Measurements from ENCODE around the gene FHIT.

Gene FHIT

GRCh38 chr3:60703956-60704736 is 547.1 kb downstream of the FHIT start:
- Histone ChIP-seq H3K36me3 (no peaks in the 10 kb centered on the region), H3K27me3 (no peaks in the 10 kb centered on the region)
- TF ChIP-seq CTCF (IDR thresholded peaks at IDR 0.05): no peak

DNA sequence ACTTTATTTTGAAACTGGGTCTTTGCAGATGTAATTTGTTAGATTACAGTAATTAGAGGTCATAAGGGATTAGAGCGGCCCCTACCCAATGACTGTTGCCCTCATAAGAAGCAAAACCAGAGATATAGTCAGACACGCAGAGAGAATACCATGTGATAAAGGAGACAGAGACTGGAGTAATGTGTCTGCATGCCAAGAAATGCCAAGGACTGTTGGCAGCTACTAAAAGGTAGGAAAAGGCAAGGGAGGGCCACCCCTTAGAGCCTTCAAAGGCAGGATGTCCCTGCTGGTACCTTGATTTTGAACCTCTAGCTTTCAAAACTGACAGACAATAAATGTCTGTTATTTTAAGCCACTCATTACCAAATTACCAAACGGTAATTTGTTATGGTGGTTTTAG is 548.2 kb downstream of the FHIT start:
- no peaks in the 10 kb centered on the region for H3K9me3 ChIP-seq
- no peak for TF ChIP-seq CTCF (IDR thresholded peaks at IDR 0.05)
- H3K27ac ChIP-seq: no peak overlapping the region
- H3K27me3 ChIP-seq: no peaks in the 10 kb centered on the region
- H3K36me3 ChIP-seq: no peaks in the 10 kb centered on the region
- H3K4me1 ChIP-seq (ENCODE audit: control insufficient read depth in 1 of 2, insufficient read depth in 1 of 2, low read depth in 1 of 2, low read length in 1 of 2): no peaks in the 10 kb centered on the region
- H3K4me3 ChIP-seq (ENCODE audit: low read depth in 1 of 2, low read length in 1 of 2): no peak overlapping the region

More at GRCh38 chr3:60703956-60704736, 547.1 kb downstream of the FHIT start:
- Histone ChIP-seq H3K27ac (no peak overlapping the region), H3K4me1 (ENCODE audit: control insufficient read depth in 1 of 2, insufficient read depth in 1 of 2, low read depth in 1 of 2, low read length in 1 of 2) (no peaks in the 10 kb centered on the region), H3K9me3 (no peaks in the 10 kb centered on the region), H3K4me3 (ENCODE audit: low read depth in 1 of 2, low read length in 1 of 2) (no peak overlapping the region)

- no peak for TF ChIP-seq CTCF (IDR thresholded peaks at IDR 0.05)
- Histone ChIP-seq H3K4me3 (ENCODE audit: low read depth in 1 of 2, low read length in 1 of 2) (no peak overlapping the region), H3K36me3 (no peaks in the 10 kb centered on the region), H3K27me3 (no peaks in the 10 kb centered on the region), H3K4me1 (ENCODE audit: control insufficient read depth in 1 of 2, insufficient read depth in 1 of 2, low read depth in 1 of 2, low read length in 1 of 2) (no peaks in the 10 kb centered on the region), H3K9me3 (no peaks in the 10 kb centered on the region), H3K27ac (no peak overlapping the region)
Measured at GRCh38 chr3:60698117-60698516, 553.1 kb downstream of the FHIT start.

DNA sequence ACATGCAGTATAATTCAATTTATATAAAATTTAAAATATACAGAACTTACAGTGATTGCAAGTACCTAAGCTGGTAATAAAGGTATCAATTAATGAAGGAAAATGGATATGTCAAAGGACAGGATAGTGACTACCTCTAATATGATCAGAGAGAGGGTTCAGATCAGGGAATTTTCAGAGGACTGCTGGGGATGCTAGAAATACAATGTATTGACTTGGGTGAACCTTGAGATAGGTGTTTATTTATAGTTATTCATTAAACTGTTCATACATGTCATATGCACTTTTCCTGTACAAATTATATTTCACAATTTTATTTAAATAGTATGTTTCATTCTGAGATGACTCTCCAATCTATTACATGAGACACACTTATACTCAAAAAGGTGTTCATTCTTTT is 554.1 kb downstream of the FHIT start:
- no peaks in the 10 kb centered on the region for H3K9me3 ChIP-seq
- no peak for TF ChIP-seq CTCF (IDR thresholded peaks at IDR 0.05)
- H3K4me1 ChIP-seq (ENCODE audit: control insufficient read depth in 1 of 2, insufficient read depth in 1 of 2, low read depth in 1 of 2, low read length in 1 of 2): no peaks in the 10 kb centered on the region
- H3K36me3 ChIP-seq: no peaks in the 10 kb centered on the region
- H3K27ac ChIP-seq: no peak overlapping the region
- H3K27me3 ChIP-seq: no peaks in the 10 kb centered on the region
- H3K4me3 ChIP-seq (ENCODE audit: low read depth in 1 of 2, low read length in 1 of 2): no peak overlapping the region

- Histone ChIP-seq H3K36me3 (no peaks in the 10 kb centered on the region), H3K27me3 (no peaks in the 10 kb centered on the region), H3K4me3 (ENCODE audit: low read depth in 1 of 2, low read length in 1 of 2) (no peak overlapping the region), H3K9me3 (no peaks in the 10 kb centered on the region), H3K4me1 (ENCODE audit: control insufficient read depth in 1 of 2, insufficient read depth in 1 of 2, low read depth in 1 of 2, low read length in 1 of 2) (no peaks in the 10 kb centered on the region), H3K27ac (no peak overlapping the region)
- TF ChIP-seq CTCF (IDR thresholded peaks at IDR 0.05): no peak
Measured at GRCh38 chr3:60696428-60697125, 554.7 kb downstream of the FHIT start.

Measured in neutrophil (primary cell).